Measurements from ENCODE around the gene DNAJB2. TPM values are rescaled to one million over a fixed set of nuclear protein-coding genes. Genes with fewer than 3 reads are reported as not detected.

Gene DNAJB2
- total RNA-seq, 2 experiments from 2014 or later = 49.9 to 58.7 TPM

- TF ChIP-seq EZH2phosphoT487 (IDR thresholded peaks at IDR 0.05; ENCODE audit: borderline replicate concordance, low read depth, low read length) (no peak), CTCF (conservative IDR thresholded peaks at IDR 0.05; ENCODE audit: low read length) (no peak)
- H3K4me1 ChIP-seq (ENCODE audit: insufficient read depth, low read length, poor library complexity, severe bottlenecking) = peaks cover 78% of the 10 kb centered on the region
- peak overlapping the region; percentile 96 for H3K27ac ChIP-seq (ENCODE audit: low read depth, low read length, poor library complexity, severe bottlenecking)
- no peak overlapping the region for H2AFZ ChIP-seq (ENCODE audit: low read length)
- POLR2A ChIA-PET = interaction anchor here (0.6 to 3.5 kb wide), 11 partner anchors 8 to 310 kb away, joined by 3 to 28 read pairs (median 6); partner anchors contain the start of genes ANKZF1, ATG9A, CNPPD1 and ZFAND2B
- CTCF ChIA-PET (ENCODE audit: unreplicated experiment) = interaction anchor here (2.0 to 3.3 kb wide), 2 partner anchors 28 to 45 kb away, joined by 10 to 13 read pairs; partner anchors contain the start of gene DNAJB2
- H3K79me2 ChIP-seq (ENCODE audit: insufficient read depth, low read depth, low read length) = peaks cover 59% of the 10 kb centered on the region
- TSS peak; percentile 68 for BruUV-seq (replicated peaks)
- H3K36me3 ChIP-seq (ENCODE audit: insufficient read depth, low read length) = peaks cover 54% of the 10 kb centered on the region
- peak overlapping the region; percentile 93 for H3K4me2 ChIP-seq (ENCODE audit: low read length)
- peak; percentile 40 for DNase-seq (ENCODE audit: low spot score)
- H3K9me3 ChIP-seq (ENCODE audit: low read length) = no peaks in the 10 kb centered on the region
- no peaks in the 10 kb centered on the region for H4K20me1 ChIP-seq (ENCODE audit: insufficient read depth, low read length)
- H3K4me3 ChIP-seq (ENCODE audit: low read depth, low read length, poor library complexity, severe bottlenecking) = peak overlapping the region; percentile 84
- no peaks in the 10 kb centered on the region for H3K9me2 ChIP-seq (ENCODE audit: insufficient read depth, low read length)
- intact Hi-C loops (cut with micrococcal nuclease; ENCODE audit: unreplicated experiment) = loop anchor here (10.0 kb wide), 1 partner anchor 355 kb away; no protein-coding TSS in a partner anchor
These were observed 29.0 kb upstream of the DNAJB2 start for GRCh38 chr2:219250049-219250781.

GRCh38 chr2:219251656-219252055 lies 27.5 kb upstream of the DNAJB2 start:
- DNase-seq (ENCODE audit: low spot score) = no peak
- intact Hi-C loops (cut with micrococcal nuclease; ENCODE audit: unreplicated experiment) = loop anchor here (2.0 to 10.0 kb wide), 2 partner anchors 75 to 357 kb away; partner anchors contain the start of gene CNPPD1
- ChIA-PET CTCF (ENCODE audit: unreplicated experiment) (no interaction called here), POLR2A (interaction anchor here (1.7 to 2.3 kb wide), 2 partner anchors 28 to 75 kb away, joined by 5 to 8 read pairs; partner anchors contain the start of genes CNPPD1 and DNAJB2)
- Histone ChIP-seq H3K36me3 (ENCODE audit: insufficient read depth, low read length) (peaks cover 52% of the 10 kb centered on the region), H4K20me1 (ENCODE audit: insufficient read depth, low read length) (no peaks in the 10 kb centered on the region), H3K27ac (ENCODE audit: low read depth, low read length, poor library complexity, severe bottlenecking) (peak overlapping the region; percentile 96), H3K79me2 (ENCODE audit: insufficient read depth, low read depth, low read length) (peaks cover 46% of the 10 kb centered on the region), H3K4me1 (ENCODE audit: insufficient read depth, low read length, poor library complexity, severe bottlenecking) (peaks cover 71% of the 10 kb centered on the region), H3K9me2 (ENCODE audit: insufficient read depth, low read length) (no peaks in the 10 kb centered on the region), H3K4me2 (ENCODE audit: low read length) (peak overlapping the region; percentile 93), H2AFZ (ENCODE audit: low read length) (no peak overlapping the region), H3K4me3 (ENCODE audit: low read depth, low read length, poor library complexity, severe bottlenecking) (peak overlapping the region; percentile 87), H3K9me3 (ENCODE audit: low read length) (no peaks in the 10 kb centered on the region)
- TF ChIP-seq CTCF (conservative IDR thresholded peaks at IDR 0.05; ENCODE audit: low read length) = no peak
- TF ChIP-seq EZH2phosphoT487 (IDR thresholded peaks at IDR 0.05; ENCODE audit: borderline replicate concordance, low read depth, low read length) = no peak
- no TSS peak for BruUV-seq (replicated peaks)

All from OCI-LY7 (cell line).